SU-DHL-6 (cell line): ENCODE results near the gene NAP1L1.

Source experiments
- H2AFZ ChIP-seq: fragments of 200-600 bp; sonication (generic); 2 replicates; pipeline ENCODE4 v1.6.1; 2014; ENCODE audit warnings: low read depth, mild to moderate bottlenecking, moderate library complexity, mixed read lengths, antibody characterized with exemption, low read length; ENCODE audit not compliant: severe bottlenecking
- H3F3A ChIP-seq: fragments of 200-600 bp; shearing (Covaris generic); 2 replicates; pipeline ENCODE4 v1.6.0; 2016; ENCODE audit warnings: antibody characterized with exemption, mild to moderate bottlenecking; ENCODE audit not compliant: insufficient read depth
- H3K27ac ChIP-seq: fragments of 200-600 bp; sonication (generic); 2 replicates; pipeline ENCODE4 v1.5.1; 2016; ENCODE audit warnings: low read depth, mild to moderate bottlenecking, low read length, moderate library complexity, mixed read lengths
- H3K27me3 ChIP-seq: fragments of 200-600 bp; sonication (generic), shearing (Covaris generic); 2 replicates; pipeline ENCODE4 v1.6.0; 2014; ENCODE audit warnings: mild to moderate bottlenecking, low read length
- H3K36me3 ChIP-seq: fragments of 200-600 bp; sonication (generic); 2 replicates; pipeline ENCODE4 v1.6.1; 2014; ENCODE audit warnings: mild to moderate bottlenecking, low read length, mixed read lengths
- H3K4me2 ChIP-seq: fragments of 300-600, 200-600 bp; shearing (Covaris generic), sonication (generic); 2 replicates; pipeline ENCODE4 v1.6.0; 2014; ENCODE audit warnings: low read length, low read depth, mild to moderate bottlenecking; ENCODE audit not compliant: poor library complexity, severe bottlenecking
- H3K4me3 ChIP-seq: fragments of 200-600 bp; sonication (generic); 2 replicates; pipeline ENCODE4 v1.5.1; 2014; ENCODE audit warnings: antibody characterized with exemption, low read length, mild to moderate bottlenecking, mixed read lengths; ENCODE audit not compliant: insufficient read depth, poor library complexity, severe bottlenecking
- H3K79me2 ChIP-seq: fragments of 200-600 bp; sonication (generic); 2 replicates; pipeline ENCODE4 v1.6.1; 2014; ENCODE audit warnings: mild to moderate bottlenecking, low read length, moderate library complexity; ENCODE audit not compliant: insufficient read depth
- H3K9ac ChIP-seq: fragments of 200-600 bp; sonication (generic); 2 replicates; pipeline ENCODE4 v1.7.0; 2014; ENCODE audit warnings: mild to moderate bottlenecking, low read length
- H3K9me2 ChIP-seq: fragments of 200-600 bp; sonication (generic); replicated peaks from 2 replicates; pipeline ENCODE4 v1.6.1; 2014; ENCODE audit warnings: low read length; ENCODE audit not compliant: insufficient read depth
- H3K9me3 ChIP-seq: fragments of 200-600 bp; sonication (generic); 2 replicates; pipeline ENCODE4 v1.6.1; 2014; ENCODE audit warnings: low read length, mixed read lengths; ENCODE audit not compliant: insufficient read depth
- H4K20me1 ChIP-seq: fragments of 200-600 bp; sonication (generic); 2 replicates; pipeline ENCODE4 v1.6.1; 2014; ENCODE audit warnings: low read depth, mild to moderate bottlenecking, antibody characterized with exemption, low read length, moderate library complexity, mixed read lengths
- EZH2phosphoT487 ChIP-seq: fragments of 200-600 bp; sonication (generic), shearing (Covaris generic); conservative IDR thresholded peaks from 2 replicates; pipeline ENCODE4 v1.6.1; 2018; ENCODE audit warnings: mild to moderate bottlenecking, antibody characterized with exemption, low read length, moderate library complexity, mixed read lengths
- TF ChIP-seq, protein P1 (sequence below): fragments of 200-600 bp; sonication (generic); IDR thresholded peaks from one replicate; pipeline ENCODE4 v1.5.1; 2017; ENCODE audit warnings: antibody characterized with exemption, mild to moderate bottlenecking, low read length, moderate library complexity; ENCODE audit not compliant: insufficient read depth, poor library complexity, severe bottlenecking

Gene NAP1L1

DNA sequence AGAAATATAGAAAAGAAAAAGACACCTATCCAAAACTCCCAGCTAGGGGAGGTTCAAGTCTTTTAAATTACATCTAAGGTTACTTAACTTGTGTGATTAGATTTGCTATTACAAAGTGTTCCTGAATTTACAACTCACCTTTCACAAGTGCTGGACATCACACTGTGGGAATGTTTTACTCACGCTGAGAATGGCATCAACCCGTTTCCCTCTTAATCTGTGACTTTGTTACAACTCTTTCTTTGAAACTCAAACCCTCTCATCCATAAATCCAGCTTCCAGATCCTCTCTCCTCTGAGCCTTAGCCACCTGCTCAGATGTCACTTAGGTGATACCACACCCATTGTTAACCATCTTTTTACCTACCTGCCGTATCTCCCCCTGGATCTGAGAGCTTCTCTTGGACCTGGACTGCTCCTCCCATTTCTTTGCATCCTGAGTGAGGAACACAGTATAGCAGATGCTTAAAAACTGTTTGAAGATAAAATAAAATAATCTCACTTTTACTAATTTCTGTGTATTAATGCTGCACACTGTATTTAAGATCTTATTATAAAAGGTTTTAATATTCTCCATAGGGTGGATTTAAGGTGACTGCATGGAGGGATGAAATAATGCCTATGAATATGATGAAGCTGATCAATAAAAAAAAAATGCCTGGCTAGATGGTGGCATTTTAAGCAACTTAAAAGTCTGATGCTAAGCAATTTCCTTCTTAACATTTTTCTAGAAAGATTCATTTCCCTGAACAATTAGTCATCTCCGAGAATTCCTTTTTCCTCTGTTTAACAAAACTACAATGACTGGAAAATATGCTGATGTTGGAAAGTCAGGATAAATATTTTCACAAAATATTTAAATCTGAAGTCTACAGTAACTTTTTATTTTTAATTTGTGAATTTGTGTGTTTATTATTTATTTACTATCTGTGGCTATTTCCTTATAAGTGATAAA, 39.1 kb upstream of the NAP1L1 start:
- Histone ChIP-seq H3K4me3 (no peak overlapping the region), H3K4me2 (no peak overlapping the region), H2AFZ (no peak overlapping the region), H3K27ac (no peak overlapping the region), H4K20me1 (no peaks in the 10 kb centered on the region), H3K79me2 (no peaks in the 10 kb centered on the region), H3K9ac (no peak overlapping the region), H3K9me2 (no peaks in the 10 kb centered on the region), H3K27me3 (no peaks in the 10 kb centered on the region), H3K36me3 (no peaks in the 10 kb centered on the region), H3K9me3 (no peaks in the 10 kb centered on the region), H3F3A (no peaks in the 10 kb centered on the region)
- no peak for TF ChIP-seq EZH2phosphoT487
- TF ChIP-seq, protein P1, sequence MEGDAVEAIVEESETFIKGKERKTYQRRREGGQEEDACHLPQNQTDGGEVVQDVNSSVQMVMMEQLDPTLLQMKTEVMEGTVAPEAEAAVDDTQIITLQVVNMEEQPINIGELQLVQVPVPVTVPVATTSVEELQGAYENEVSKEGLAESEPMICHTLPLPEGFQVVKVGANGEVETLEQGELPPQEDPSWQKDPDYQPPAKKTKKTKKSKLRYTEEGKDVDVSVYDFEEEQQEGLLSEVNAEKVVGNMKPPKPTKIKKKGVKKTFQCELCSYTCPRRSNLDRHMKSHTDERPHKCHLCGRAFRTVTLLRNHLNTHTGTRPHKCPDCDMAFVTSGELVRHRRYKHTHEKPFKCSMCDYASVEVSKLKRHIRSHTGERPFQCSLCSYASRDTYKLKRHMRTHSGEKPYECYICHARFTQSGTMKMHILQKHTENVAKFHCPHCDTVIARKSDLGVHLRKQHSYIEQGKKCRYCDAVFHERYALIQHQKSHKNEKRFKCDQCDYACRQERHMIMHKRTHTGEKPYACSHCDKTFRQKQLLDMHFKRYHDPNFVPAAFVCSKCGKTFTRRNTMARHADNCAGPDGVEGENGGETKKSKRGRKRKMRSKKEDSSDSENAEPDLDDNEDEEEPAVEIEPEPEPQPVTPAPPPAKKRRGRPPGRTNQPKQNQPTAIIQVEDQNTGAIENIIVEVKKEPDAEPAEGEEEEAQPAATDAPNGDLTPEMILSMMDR: no peak

DNA sequence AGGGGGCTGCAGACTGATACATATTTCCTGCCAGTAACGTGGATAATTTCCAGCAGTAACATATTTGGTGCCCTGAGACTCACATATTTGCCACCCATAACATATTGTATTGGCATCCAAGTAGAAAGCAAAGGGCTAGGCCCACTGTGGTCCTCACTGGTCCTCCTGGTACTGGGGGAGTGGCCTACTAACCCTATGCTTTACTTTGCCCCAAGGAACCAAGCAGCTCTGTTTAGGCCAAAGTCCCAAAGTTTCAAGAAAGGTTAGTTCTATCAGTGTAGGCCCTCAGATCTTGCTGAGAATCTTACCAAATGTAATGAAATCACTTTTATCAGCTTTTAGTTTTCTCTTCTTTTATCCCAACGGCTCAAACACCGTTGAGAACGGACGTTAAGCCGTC, 35.4 kb upstream of the NAP1L1 start:
- no peak overlapping the region for H2AFZ ChIP-seq
- H4K20me1 ChIP-seq: no peaks in the 10 kb centered on the region

DNA sequence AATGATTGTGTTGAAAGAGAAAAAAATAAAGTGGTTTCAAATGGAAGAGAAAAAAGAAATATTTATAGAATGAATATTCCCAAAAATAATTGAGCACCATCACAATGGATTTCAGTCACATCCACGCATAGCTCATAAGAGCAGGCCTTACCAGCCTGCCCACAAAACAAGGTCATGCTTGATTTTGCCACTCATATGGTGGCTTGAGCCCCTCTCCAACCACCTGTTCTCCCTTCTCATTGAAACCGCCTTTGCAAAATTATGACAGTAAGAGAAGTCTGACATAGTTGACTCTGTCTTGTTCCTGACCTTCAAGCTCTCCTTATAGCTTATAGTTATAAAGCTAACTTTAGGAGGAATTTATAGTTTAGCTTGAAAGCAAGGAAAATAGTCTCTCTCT, 33.3 kb upstream of the NAP1L1 start:
- Histone ChIP-seq H3K27ac (no peak overlapping the region), H3K4me3 (no peak overlapping the region), H2AFZ (no peak overlapping the region), H3K36me3 (no peaks in the 10 kb centered on the region), H3K79me2 (no peaks in the 10 kb centered on the region), H3K9me3 (no peaks in the 10 kb centered on the region), H3K27me3 (no peaks in the 10 kb centered on the region), H3K9me2 (no peaks in the 10 kb centered on the region), H3K9ac (no peak overlapping the region), H3F3A (no peaks in the 10 kb centered on the region), H4K20me1 (no peaks in the 10 kb centered on the region), H3K4me2 (no peak overlapping the region)
- TF ChIP-seq, protein P1: no peak
- TF ChIP-seq EZH2phosphoT487: no peak

More for the DNA sequence above, 35.4 kb upstream of the NAP1L1 start:
- Histone ChIP-seq H3K4me2 (no peak overlapping the region), H3K4me3 (no peak overlapping the region), H3K79me2 (no peaks in the 10 kb centered on the region), H3K27ac (no peak overlapping the region), H3K9ac (no peak overlapping the region), H3K9me2 (no peaks in the 10 kb centered on the region), H3K27me3 (no peaks in the 10 kb centered on the region), H3K9me3 (no peaks in the 10 kb centered on the region), H3K36me3 (no peaks in the 10 kb centered on the region), H3F3A (no peaks in the 10 kb centered on the region)
- no peak for TF ChIP-seq EZH2phosphoT487
- TF ChIP-seq, protein P1: no peak
